ENCODE measurements around the gene ATR. TPM values are rescaled to one million over a fixed set of nuclear protein-coding genes. Genes with fewer than 3 reads are reported as not detected.

ATR gene
- total and polyA plus RNA-seq, 2 of the 4 experiments (the other 2 are of a cell fraction) = 9.5 to 28.0 TPM

- no CpG with 5 or more reads among the region's 2 CpGs for WGBS, 2 experiments (ENCODE audit: extremely low coverage in 2 of 2, insufficient read length in 1 of 2)
- H2BK15ac ChIP-seq (ENCODE audit: low read depth, low read length) = no peak overlapping the region
- no peak overlapping the region for H2AFZ ChIP-seq (replicated peaks; ENCODE audit: low read length, poor library complexity)
- no peak for TF ChIP-seq RAD21 (IDR thresholded peaks at IDR 0.05; ENCODE audit: low read length)
- TF ChIP-seq RCOR1 (IDR thresholded peaks at IDR 0.05; ENCODE audit: insufficient replicate concordance, low read length) = no peak
- H2AK9ac ChIP-seq (replicated peaks; ENCODE audit: low read depth, low read length, poor library complexity) = no peak overlapping the region
- ATAC-seq (ENCODE audit: low read depth) (no peak), DNase-seq (no peak)
- POLR2A ChIA-PET (ENCODE audit: unreplicated experiment) = no interaction called here
- CTCF ChIA-PET = no interaction called here
- no peak overlapping the region for H4K5ac ChIP-seq (ENCODE audit: low read depth, low read length)
- no peak overlapping the region for H3K18ac ChIP-seq (ENCODE audit: low read depth, low read length)
- intact Hi-C loops (cut with micrococcal nuclease) (no loop called here), dilution Hi-C loops (cut with HindIII; ENCODE audit: low sequenced_read_pairs, unreplicated experiment) (no loop called here), in situ Hi-C loops (cut with MboI; ENCODE audit: low sequenced_read_pairs) (no loop called here)
- no peak overlapping the region for H3K56ac ChIP-seq (ENCODE audit: extremely low read depth, insufficient read depth, low read length)
- H3K4me1 ChIP-seq (ENCODE audit: control insufficient read depth, insufficient read depth, low read length) = no peaks in the 10 kb centered on the region
- H3K79me1 ChIP-seq (ENCODE audit: low read depth in 1 of 2, low read length in 2 of 2) = no peaks in the 10 kb centered on the region
- H3K4me2 ChIP-seq (ENCODE audit: low read depth, low read length) = no peak overlapping the region
- BruUV-seq (replicated peaks) = no TSS peak
- H3K27ac ChIP-seq (ENCODE audit: insufficient read depth, low read length) = no peak overlapping the region
- H2BK20ac ChIP-seq (ENCODE audit: low read depth, low read length) = no peak overlapping the region
- H3K14ac ChIP-seq (replicated peaks; ENCODE audit: low read depth, low read length) = no peak overlapping the region
- H3K4ac ChIP-seq (ENCODE audit: low read depth, low read length) = no peak overlapping the region
- no peaks in the 10 kb centered on the region for H3K9me1 ChIP-seq (ENCODE audit: insufficient read depth, low read length)
- no peaks in the 10 kb centered on the region for H3K36me3 ChIP-seq (ENCODE audit: control insufficient read depth, insufficient read depth, low read length)
- H4K91ac ChIP-seq (ENCODE audit: insufficient read depth, low read depth, low read length) = no peak overlapping the region
- no peak overlapping the region for H3K9ac ChIP-seq (ENCODE audit: low read depth, low read length)
- no peaks in the 10 kb centered on the region for H4K20me1 ChIP-seq (ENCODE audit: insufficient read depth, low read length)
- H3K9me3 ChIP-seq (ENCODE audit: control insufficient read depth, insufficient read depth, low read length) = no peaks in the 10 kb centered on the region
- H3K23ac ChIP-seq (ENCODE audit: low read depth, low read length) = no peak overlapping the region
- no peak overlapping the region for H2BK5ac ChIP-seq (ENCODE audit: low read depth, low read length, poor library complexity, severe bottlenecking)
- H2BK120ac ChIP-seq (ENCODE audit: low read depth, low read length) = no peak overlapping the region
- no peak overlapping the region for H3K4me3 ChIP-seq (ENCODE audit: insufficient read depth, low read depth, low read length)
- H2AK5ac ChIP-seq (ENCODE audit: low read depth, low read length) = no peak overlapping the region
- H4K8ac ChIP-seq (ENCODE audit: low read depth in 2 of 2, low read length in 2 of 2) = no peak overlapping the region
- peaks cover 2% of the 10 kb centered on the region; the same call in 1 of the 2 replicates for H3K27me3 ChIP-seq (ENCODE audit: control insufficient read depth, insufficient read depth, low read length)
Observed at GRCh38 chr3:142625153-142625440, 46.6 kb upstream of the ATR start.
